Measurements from ENCODE around the gene PNPLA1.

GRCh38 chr6:36297511-36297910, 27.7 kb downstream of the PNPLA1 start:
- TF ChIP-seq CTCF (conservative IDR thresholded peaks at IDR 0.05) (no peak), EZH2 (IDR thresholded peaks at IDR 0.05; ENCODE audit: low read depth) (no peak)
